Fibroblast of the conjunctiva (primary cell): ENCODE results near the gene CFAP298.
"Not testable (repeated sequence)": the region's sequence is repeated elsewhere in the genome, so short reads cannot be mapped to it uniquely, and the experiment has no call there.

Experiments used
- DNase-seq: peaks from one replicate; pipeline ENCODE4 v3.0.0-alpha.2; 2010; ENCODE audit warnings: low read depth

CFAP298 gene

GRCh38 chr21:32612075-32612998 lies at the start of gene CFAP298:
CFAP298 (minus strand) TSS chr21:32612377; CDS start chr21:32612243, 134 bp downstream.
- peak; percentile 95 for DNase-seq

- DNase-seq = not testable (repeated sequence)
These were observed 49.0 kb upstream of the CFAP298 start for GRCh38 chr21:32661026-32661782.

GRCh38 chr21:32658524-32658923 lies 46.3 kb upstream of the CFAP298 start:
- no peak for DNase-seq

GRCh38 chr21:32653326-32653901 lies 41.2 kb upstream of the CFAP298 start:
- DNase-seq = no peak

- DNase-seq = no peak
These were observed 36.0 kb upstream of the CFAP298 start for GRCh38 chr21:32648165-32648564.

- DNase-seq = no peak
These were observed 33.3 kb upstream of the CFAP298 start for GRCh38 chr21:32645261-32646182.

- no peak for DNase-seq
These were observed 29.8 kb upstream of the CFAP298 start for GRCh38 chr21:32641710-32642698.

- DNase-seq = no peak
These were observed 14.5 kb upstream of the CFAP298 start for GRCh38 chr21:32626621-32627196.

GRCh38 chr21:32618218-32618617 lies 6.0 kb upstream of the CFAP298 start:
- DNase-seq = not testable (repeated sequence)

- no peak for DNase-seq
These were observed 1.4 kb upstream of the CFAP298 start for GRCh38 chr21:32613436-32614043.

- no peak for DNase-seq
These were observed 791 bp upstream of the CFAP298 start for GRCh38 chr21:32612999-32613337.

- DNase-seq = no peak
These were observed 643 bp downstream of the CFAP298 start for GRCh38 chr21:32611471-32611997.

- not testable (repeated sequence) for DNase-seq
These were observed 1.2 kb downstream of the CFAP298 start for GRCh38 chr21:32610940-32611339.

GRCh38 chr21:32608851-32609250 lies 3.3 kb downstream of the CFAP298 start:
- no peak for DNase-seq

- DNase-seq = no peak
These were observed 6.7 kb downstream of the CFAP298 start for GRCh38 chr21:32605469-32605868.

- no peak for DNase-seq
These were observed 7.7 kb downstream of the CFAP298 start for GRCh38 chr21:32604464-32604863.

GRCh38 chr21:32603131-32603530 lies 9.0 kb downstream of the CFAP298 start:
- no peak for DNase-seq

GRCh38 chr21:32602099-32602498 lies 10.1 kb downstream of the CFAP298 start:
- DNase-seq = no peak

- DNase-seq = no peak
These were observed 12.7 kb downstream of the CFAP298 start for GRCh38 chr21:32599526-32599925.
